Tibial nerve (tissue), 4 donors: ENCODE measurements around the gene MCOLN1. TPM values are rescaled to one million over a fixed set of nuclear protein-coding genes. Genes with fewer than 3 reads are reported as not detected.

Source experiments
- DNase-seq, 2 donors: peaks; one replicate each; pipeline ENCODE4 v3.0.0-alpha.2; 2019; ENCODE audit warnings: low spot score in 2 of 2
- H3K27ac ChIP-seq, 4 donors: fragments of 200-600 bp; sonication (generic) in 3 of 4; one replicate each; pipeline ENCODE4 v1.5.1; 2017 to 2019; ENCODE audit warnings: mild to moderate bottlenecking in 1 of 4
- H3K27me3 ChIP-seq, 2 donors: fragments of 200-600 bp; sonication (generic) in 1 of 2; one replicate each; pipeline versions ENCODE4 v1.5.1 to v1.6.0; 2017 to 2019
- H3K36me3 ChIP-seq, 3 donors: fragments of 200-600 bp; sonication (generic); one replicate each; pipeline ENCODE4 v1.5.1; 2018 to 2019
- H3K4me1 ChIP-seq, 4 donors: fragments of 200-600 bp; sonication (generic) in 3 of 4; one replicate each; pipeline ENCODE4 v1.5.1; 2017 to 2019
- H3K4me3 ChIP-seq, 4 donors: fragments of 200-600 bp; sonication (generic) in 3 of 4; one replicate each; pipeline ENCODE4 v1.5.1; 2017 to 2019; ENCODE audit warnings: mild to moderate bottlenecking in 1 of 4, moderate library complexity in 1 of 4
- H3K9me3 ChIP-seq, 4 donors: fragments of 200-600 bp; sonication (generic) in 3 of 4; one replicate each; pipeline ENCODE4 v1.5.1; 2017 to 2019
- EP300 ChIP-seq, 2 donors: sonication (generic); formaldehyde crosslinking; IDR thresholded peaks; one replicate each; pipeline ENCODE4 v1.6.1; 2017; ENCODE audit warnings: antibody characterized with exemption in 2 of 2, mild to moderate bottlenecking in 1 of 2
- POLR2A ChIP-seq, 2 donors: fragments of 450-650 bp; IDR thresholded peaks; one replicate each; pipeline ENCODE4 v1.6.1; 2017; ENCODE audit warnings: antibody characterized with exemption in 2 of 2, mild to moderate bottlenecking in 2 of 2, moderate library complexity in 2 of 2
- WGBS, 2 donors: methylation state at CpG; one replicate each; pipeline ENCODE4 v1.1.5; 2018; 5-methylcytosine and 5-hydroxymethylcytosine counted together
- total RNA-seq, 4 donors: library from RNA; depleted of rRNA; stranded (reverse); fragments of >200 nt; gene quantifications; one replicate each; pipeline ENCODE4 v1.1.0, GENCODE V29; 2016
- TF ChIP-seq, protein P1 (sequence below), 5 experiments: fragments of 200-600 bp in 3 of 5; fragments of 450-650 bp in 2 of 5; sonication (generic) in 3 of 5; IDR thresholded peaks; one replicate each; pipeline ENCODE4 v1.5.1; 2016 to 2019; ENCODE audit warnings: antibody characterized with exemption in 5 of 5, mild to moderate bottlenecking in 3 of 5, moderate library complexity in 2 of 5

MCOLN1 gene
- total RNA-seq, 4 donors from 2014 or later, result 21.3 to 52.2 (median 31.3) TPM

DNA sequence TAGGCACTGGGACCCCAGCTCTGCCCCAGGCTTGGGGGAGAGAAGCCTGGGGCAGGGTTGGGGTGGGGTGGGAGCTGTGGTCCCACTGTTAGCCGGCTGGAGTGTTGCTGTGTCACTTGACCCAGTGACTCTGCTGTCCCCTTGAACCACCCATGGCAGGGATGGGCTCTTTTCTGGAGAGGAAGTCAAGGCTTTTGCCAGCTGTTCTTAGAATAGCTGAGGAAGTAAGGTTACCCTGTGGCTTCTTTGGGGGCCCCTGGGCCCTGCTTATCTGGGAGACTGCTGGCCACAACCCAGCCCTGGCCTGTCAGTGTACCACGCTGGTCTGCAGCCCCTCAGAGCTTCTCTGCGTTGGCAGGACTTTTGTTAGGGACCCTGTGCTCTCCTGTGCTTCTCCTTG lies 22.2 kb downstream of the MCOLN1 start:
- no peak for DNase-seq
- Histone ChIP-seq H3K4me1 (no peaks in the 10 kb centered on the region), H3K9me3 (no peaks in the 10 kb centered on the region), H3K4me3 (no peak overlapping the region), H3K27ac (peak overlapping the region in 2 of 4 donors; percentile 27 to 43), H3K27me3 (no peaks in the 10 kb centered on the region), H3K36me3 (peaks cover 0 to 81% (median 12%) of the 10 kb centered on the region in 3 donors)
- TF ChIP-seq, protein P1, sequence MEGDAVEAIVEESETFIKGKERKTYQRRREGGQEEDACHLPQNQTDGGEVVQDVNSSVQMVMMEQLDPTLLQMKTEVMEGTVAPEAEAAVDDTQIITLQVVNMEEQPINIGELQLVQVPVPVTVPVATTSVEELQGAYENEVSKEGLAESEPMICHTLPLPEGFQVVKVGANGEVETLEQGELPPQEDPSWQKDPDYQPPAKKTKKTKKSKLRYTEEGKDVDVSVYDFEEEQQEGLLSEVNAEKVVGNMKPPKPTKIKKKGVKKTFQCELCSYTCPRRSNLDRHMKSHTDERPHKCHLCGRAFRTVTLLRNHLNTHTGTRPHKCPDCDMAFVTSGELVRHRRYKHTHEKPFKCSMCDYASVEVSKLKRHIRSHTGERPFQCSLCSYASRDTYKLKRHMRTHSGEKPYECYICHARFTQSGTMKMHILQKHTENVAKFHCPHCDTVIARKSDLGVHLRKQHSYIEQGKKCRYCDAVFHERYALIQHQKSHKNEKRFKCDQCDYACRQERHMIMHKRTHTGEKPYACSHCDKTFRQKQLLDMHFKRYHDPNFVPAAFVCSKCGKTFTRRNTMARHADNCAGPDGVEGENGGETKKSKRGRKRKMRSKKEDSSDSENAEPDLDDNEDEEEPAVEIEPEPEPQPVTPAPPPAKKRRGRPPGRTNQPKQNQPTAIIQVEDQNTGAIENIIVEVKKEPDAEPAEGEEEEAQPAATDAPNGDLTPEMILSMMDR (IDR thresholded peaks at IDR 0.05), result no peak
- 62 to 77% methylated on average over 3 of the region's 3 CpGs for WGBS, 2 donors

DNA sequence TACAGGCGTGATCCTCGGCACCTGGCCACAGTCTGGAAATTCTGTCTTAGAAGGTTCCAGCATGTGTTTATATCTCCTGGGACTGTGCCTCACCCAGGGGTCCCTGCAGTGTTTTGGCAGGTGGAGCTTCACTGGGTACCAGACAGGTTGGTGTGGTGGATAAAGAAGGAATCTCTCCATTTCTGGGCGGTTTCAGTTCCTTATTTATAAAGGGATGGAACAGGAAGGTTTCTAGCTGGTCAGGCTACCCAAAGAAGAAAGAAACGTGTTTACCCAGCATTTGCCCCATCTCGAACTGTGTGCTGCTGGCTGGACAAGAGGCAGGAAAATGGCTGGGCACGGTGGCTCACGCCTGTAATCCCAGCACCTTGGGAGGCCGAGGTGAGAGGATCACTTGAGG lies 22.9 kb downstream of the MCOLN1 start:
- H3K27me3 ChIP-seq, result no peaks in the 10 kb centered on the region

DNA sequence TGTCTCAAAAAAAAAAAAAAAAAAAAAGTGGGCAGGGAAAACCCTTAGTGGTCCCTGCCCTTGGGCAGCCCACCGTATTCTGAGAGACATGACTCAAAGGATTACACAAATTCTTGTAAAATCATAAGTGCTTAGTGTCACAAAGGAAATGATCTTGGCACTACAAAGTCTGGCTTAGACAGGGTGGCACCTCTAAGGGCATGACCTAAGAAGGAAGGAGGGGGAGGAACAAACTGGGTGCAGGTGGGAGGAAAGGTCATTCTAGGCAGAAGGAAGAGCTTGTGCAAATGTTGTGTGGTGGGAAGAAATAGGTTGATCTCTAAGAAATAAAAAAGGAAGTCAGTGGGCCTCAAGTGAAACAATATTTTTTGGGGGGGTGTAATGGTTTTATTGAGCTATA lies 23.5 kb downstream of the MCOLN1 start:
- no peak overlapping the region for H3K4me3 ChIP-seq
- TF ChIP-seq, protein P1 (IDR thresholded peaks at IDR 0.05), result no peak
- no peak for TF ChIP-seq EP300 (IDR thresholded peaks at IDR 0.05)
- no peak for TF ChIP-seq POLR2A (IDR thresholded peaks at IDR 0.05)
- H3K9me3 ChIP-seq, result no peaks in the 10 kb centered on the region
- H3K36me3 ChIP-seq, result peaks cover 0 to 81% (median 2%) of the 10 kb centered on the region in 3 donors
- no peaks in the 10 kb centered on the region for H3K27me3 ChIP-seq
- H3K27ac ChIP-seq, result no peak overlapping the region
- no peak for DNase-seq
- WGBS, 2 donors, result 55 to 65% methylated on average over 1 of the region's 1 CpG
- H3K4me1 ChIP-seq, result peaks cover 0 to under 1% (median 0%) of the 10 kb centered on the region in 4 donors

More for the DNA sequence above, 22.9 kb downstream of the MCOLN1 start:
- H3K4me1 ChIP-seq, result no peaks in the 10 kb centered on the region
- DNase-seq, result no peak
- H3K4me3 ChIP-seq, result no peak overlapping the region
- H3K27ac ChIP-seq, result peak overlapping the region in 1 of 4 donors; percentile 27
- H3K9me3 ChIP-seq, result no peaks in the 10 kb centered on the region
- peaks cover 0 to 81% (median 8%) of the 10 kb centered on the region in 3 donors for H3K36me3 ChIP-seq
- TF ChIP-seq, protein P1 (IDR thresholded peaks at IDR 0.05), result no peak
- TF ChIP-seq POLR2A (IDR thresholded peaks at IDR 0.05), result no peak
- TF ChIP-seq EP300 (IDR thresholded peaks at IDR 0.05), result no peak
- WGBS, 2 donors, result 85% methylated on average over 8 of the region's 8 CpGs

DNA sequence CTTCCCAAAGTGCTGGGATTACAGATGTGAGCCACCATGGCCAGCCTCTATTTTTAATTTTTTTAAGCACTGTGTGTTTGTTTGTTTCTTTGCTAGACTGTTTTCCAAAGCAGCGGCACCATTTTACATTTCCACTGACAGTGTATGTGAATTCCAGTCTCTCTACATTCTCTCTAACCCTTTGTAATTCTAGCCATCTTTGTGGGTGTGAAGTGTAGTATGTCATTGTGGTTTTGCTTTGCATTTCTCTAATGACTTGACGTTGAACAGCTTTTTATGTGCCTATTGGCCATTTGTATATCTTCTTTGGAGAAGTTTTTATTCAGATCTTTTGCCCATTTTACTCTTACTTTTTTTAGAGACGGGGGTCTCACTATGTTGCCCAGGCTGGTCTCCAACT lies 24.7 kb downstream of the MCOLN1 start:
- no peak for DNase-seq
- no peaks in the 10 kb centered on the region for H3K9me3 ChIP-seq
- no peak overlapping the region for H3K27ac ChIP-seq
- 72 to 85% methylated on average over 3 of the region's 3 CpGs for WGBS, 2 donors
- no peak overlapping the region for H3K4me3 ChIP-seq
- peaks cover 0 to 81% (median 0%) of the 10 kb centered on the region in 3 donors for H3K36me3 ChIP-seq
- H3K27me3 ChIP-seq, result no peaks in the 10 kb centered on the region
- peaks cover 0 to 7% (median 0%) of the 10 kb centered on the region in 4 donors for H3K4me1 ChIP-seq
- no peak for TF ChIP-seq EP300 (IDR thresholded peaks at IDR 0.05)
- TF ChIP-seq, protein P1 (IDR thresholded peaks at IDR 0.05), result no peak
- no peak for TF ChIP-seq POLR2A (IDR thresholded peaks at IDR 0.05)

DNA sequence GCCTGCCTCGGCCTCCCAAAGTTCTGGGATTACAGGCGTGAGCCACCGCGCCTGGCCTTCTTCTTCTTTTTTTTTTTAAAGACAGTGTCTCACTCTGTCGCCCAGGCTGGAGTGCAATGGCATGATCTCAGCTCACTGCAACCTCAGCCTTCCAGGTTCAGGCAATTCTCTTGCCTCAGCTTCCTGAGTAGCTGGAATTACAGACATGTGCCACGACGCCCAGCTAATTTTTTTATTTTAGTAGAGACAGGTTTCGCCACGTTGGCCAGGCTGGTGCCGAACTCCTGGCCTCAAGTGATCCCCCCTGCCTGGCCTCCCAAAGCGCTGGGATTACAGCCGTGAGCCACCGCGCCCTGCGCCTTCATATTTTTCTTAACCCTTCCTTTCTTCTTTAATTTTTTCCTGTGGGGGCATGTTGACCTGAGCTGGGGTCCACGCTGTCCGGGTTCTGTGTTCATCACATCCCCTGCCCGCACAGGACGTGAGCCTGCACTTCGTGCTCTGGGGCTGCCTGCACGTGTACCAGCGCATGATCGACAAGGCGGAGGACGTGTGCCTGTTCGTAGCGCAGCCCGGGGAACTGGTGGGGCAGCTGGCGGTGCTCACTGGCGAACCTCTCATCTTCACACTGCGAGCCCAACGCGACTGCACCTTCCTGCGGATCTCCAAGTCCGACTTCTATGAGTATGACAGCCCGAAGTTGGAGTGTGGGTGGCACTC lies 27.2 kb downstream of the MCOLN1 start:
- H3K4me1 ChIP-seq, result peaks cover 0 to 7% (median 0%) of the 10 kb centered on the region in 4 donors
- H3K4me3 ChIP-seq, result no peak overlapping the region
- no peak for DNase-seq
- H3K27ac ChIP-seq, result no peak overlapping the region
- H3K27me3 ChIP-seq, result no peaks in the 10 kb centered on the region
- TF ChIP-seq POLR2A (IDR thresholded peaks at IDR 0.05) (no peak), EP300 (IDR thresholded peaks at IDR 0.05) (no peak)
- peaks cover 0 to 80% (median 3%) of the 10 kb centered on the region in 3 donors for H3K36me3 ChIP-seq
- 89 to 91% methylated on average over 33 to 34 of the region's 36 CpGs for WGBS, 2 donors
- H3K9me3 ChIP-seq, result no peaks in the 10 kb centered on the region
